ENCODE results near the gene PRKCSH. TPM values are rescaled to one million over a fixed set of nuclear protein-coding genes. Genes with fewer than 3 reads are reported as not detected.

Gene PRKCSH
- total and polyA plus RNA-seq, 10 of the 15 experiments (the other 5 are each of a cell fraction or from before 2014, with no cell fraction given) = 1.1 to 280 (median 44.1) TPM

- TF ChIP-seq SUPT20H (IDR thresholded peaks at IDR 0.05; ENCODE audit: borderline replicate concordance, control insufficient read depth, low read depth, low read length) = no peak
These were observed 18.9 kb upstream of the PRKCSH start (continued) for GRCh38 chr19:11416346-11417052.

- BruUV-seq (replicated peaks) = no TSS peak
- H4K20me1 ChIP-seq (ENCODE audit: control insufficient read depth, insufficient read depth) = no peaks in the 10 kb centered on the region
- POLR2A ChIA-PET = no interaction called here
- FAIRE-seq (no peak), DNase-seq (ENCODE audit: low read depth, low spot score) (no peak), ATAC-seq (no peak)
- no peak overlapping the region for H3K4me3 ChIP-seq
- in situ Hi-C loops (cut with MboI) = no loop called here
- RAD21 ChIA-PET (ENCODE audit: unreplicated experiment) = no interaction called here
- H3K9ac ChIP-seq (ENCODE audit: control insufficient read depth, insufficient read depth, low read length) = no peak overlapping the region
- no peak overlapping the region for H3K4me2 ChIP-seq (ENCODE audit: control insufficient read depth, insufficient read depth)
- 13% methylated on average over 8 of the region's 16 CpGs for WGBS (ENCODE audit: insufficient coverage, insufficient replicate concordance, low lambda C conversion rate, missing lambda C conversion rate)
- no peaks in the 10 kb centered on the region for H3K79me2 ChIP-seq (ENCODE audit: control insufficient read depth, insufficient read depth, low read length)
- H3K27me3 ChIP-seq (replicated peaks in 1 of 2; ENCODE audit: control insufficient read depth in 2 of 2, insufficient read depth in 2 of 2, low read length in 1 of 2) = peaks cover 10 to 16% of the 10 kb centered on the region in 2 experiments
- no peak overlapping the region for H2AFZ ChIP-seq (ENCODE audit: control insufficient read depth, low read depth, low read length)
- H3K27ac ChIP-seq (ENCODE audit: control insufficient read depth, insufficient read depth) = no peak overlapping the region
- peaks cover 22% of the 10 kb centered on the region for H3K4me1 ChIP-seq (ENCODE audit: control insufficient read depth, insufficient read depth, low read length)
- SMC1A ChIA-PET (ENCODE audit: uncharacterized antibody, unreplicated experiment) = interaction anchor here (1.3 kb wide), 1 partner anchor 37 kb away, joined by 4 read pairs; no protein-coding TSS in a partner anchor
- H3K36me3 ChIP-seq (ENCODE audit: control insufficient read depth in 2 of 2, insufficient read depth in 2 of 2, low read length in 1 of 2) = no peaks in the 10 kb centered on the region
- intact Hi-C loops (cut with micrococcal nuclease; ENCODE audit: unreplicated experiment) = no loop called here
- H3K9me3 ChIP-seq (replicated peaks; ENCODE audit: control insufficient read depth, insufficient read depth, low read length) = no peaks in the 10 kb centered on the region
- CTCF ChIA-PET = interaction anchor here (1.0 kb wide), 1 partner anchor 84 kb away, joined by 3 read pairs; no protein-coding TSS in a partner anchor
- no peak for TF ChIP-seq POLR2A (IDR thresholded peaks at IDR 0.05; ENCODE audit: low read depth, low read length)
- no peak for TF ChIP-seq HDAC6 (IDR thresholded peaks at IDR 0.05; ENCODE audit: unreplicated experiment)
- TF ChIP-seq KAT2A (conservative IDR thresholded peaks at IDR 0.05; ENCODE audit: control insufficient read depth, low read depth, low read length) = no peak
- no peak for TF ChIP-seq BRCA1 (IDR thresholded peaks at IDR 0.05; ENCODE audit: low read depth, low read length)
- TF ChIP-seq HDGF (IDR thresholded peaks at IDR 0.05) = no peak
- no peak for TF ChIP-seq ZNF207 (IDR thresholded peaks at IDR 0.05; ENCODE audit: borderline replicate concordance)
- no peak for TF ChIP-seq GABPA (IDR thresholded peaks at IDR 0.05; ENCODE audit: low read depth)
- no peak for TF ChIP-seq MAX (IDR thresholded peaks at IDR 0.05; ENCODE audit: low read depth, low read length)
- TF ChIP-seq ESRRA (IDR thresholded peaks at IDR 0.05; ENCODE audit: low read length) = no peak
- TF ChIP-seq EGR1 (IDR thresholded peaks at IDR 0.05; ENCODE audit: borderline replicate concordance in 1 of 2, low read depth in 2 of 2, low read length in 2 of 2) = no peak
- no peak for TF ChIP-seq SKIL (IDR thresholded peaks at IDR 0.05; ENCODE audit: low read depth, poor library complexity, severe bottlenecking)
- no peak for TF ChIP-seq POU2F2 (IDR thresholded peaks at IDR 0.05; ENCODE audit: borderline replicate concordance, low read depth, low read length)
- no peak for TF ChIP-seq IKZF1 (conservative IDR thresholded peaks at IDR 0.05)
- no peak for TF ChIP-seq CHD2 (IDR thresholded peaks at IDR 0.05; ENCODE audit: borderline replicate concordance, low read depth, low read length)
- no peak for TF ChIP-seq RELB (IDR thresholded peaks at IDR 0.05; ENCODE audit: low read depth)
- no peak for TF ChIP-seq MTA2 (IDR thresholded peaks at IDR 0.05; ENCODE audit: low read depth)
- TF ChIP-seq NFYA (IDR thresholded peaks at IDR 0.05; ENCODE audit: borderline replicate concordance, low read depth, low read length) = no peak
- no peak for TF ChIP-seq TBL1XR1 (IDR thresholded peaks at IDR 0.05; ENCODE audit: low read depth, low read length)
- TF ChIP-seq NBN (IDR thresholded peaks at IDR 0.05) = no peak
These were observed 17.3 kb upstream of the PRKCSH start for GRCh38 chr19:11418094-11418548.

Measured in GM12878 (cell line).